NCI-H128 (cell line): Measurements from ENCODE around the gene FAF1.

Experiments
- DNase-seq: peaks from one replicate; lab custom pipeline; 2025; ENCODE audit not compliant: unreplicated experiment; lab: John Stamatoyannopoulos, UW

Gene FAF1

DNA sequence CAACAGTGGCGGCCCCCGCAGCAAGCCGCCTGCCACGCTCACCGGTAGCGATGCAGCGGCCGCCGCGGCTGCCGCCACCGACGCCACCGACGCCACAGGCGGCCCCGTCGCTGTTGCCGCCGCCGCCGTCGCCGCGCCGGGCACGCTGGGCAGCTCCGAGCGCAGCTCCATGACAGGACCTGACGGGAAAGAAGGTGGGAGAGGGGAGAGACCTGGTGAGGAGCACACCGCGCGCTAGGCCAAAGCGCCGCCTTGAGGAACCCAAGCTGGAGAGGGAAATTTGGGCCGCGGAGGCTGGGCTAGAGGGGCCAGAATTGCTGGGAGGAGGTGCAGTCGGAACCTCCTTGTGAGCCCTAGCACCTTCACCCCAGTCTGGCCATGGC is 538.7 kb downstream of the FAF1 start:
- DNase-seq: no peak

DNA sequence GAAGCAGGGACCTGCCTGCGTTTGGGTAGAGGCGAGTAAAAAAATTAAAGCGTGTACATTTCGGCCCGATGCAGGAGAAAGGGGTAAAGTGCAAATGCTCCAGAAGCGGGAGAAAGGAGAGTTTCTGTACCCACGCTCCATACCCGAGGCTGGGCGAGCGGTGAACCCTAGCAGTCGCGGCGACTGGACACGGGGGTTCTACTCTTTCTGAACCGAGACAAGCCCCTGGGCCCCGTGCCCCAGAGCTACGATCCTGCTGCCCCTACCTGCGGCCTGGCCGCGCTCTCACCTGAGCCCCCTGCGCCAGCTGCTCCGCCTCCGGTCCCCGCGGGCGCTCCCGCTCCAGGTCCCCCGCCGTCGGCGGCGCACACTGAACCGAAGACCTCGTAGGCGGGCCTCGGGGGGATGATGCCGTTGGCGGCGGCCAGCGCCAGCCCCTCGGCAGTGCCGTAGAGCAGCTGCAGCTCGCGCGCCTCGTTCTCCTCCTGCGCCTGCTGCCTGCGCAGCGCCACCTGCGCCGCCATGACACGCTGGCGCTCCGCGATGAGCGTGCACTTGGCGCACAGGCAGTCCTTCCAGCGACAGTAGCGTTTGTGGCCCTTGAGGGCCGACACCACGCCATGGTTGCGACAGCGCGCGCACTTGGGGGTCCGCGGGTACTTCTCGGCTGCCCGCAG is 539.2 kb downstream of the FAF1 start:
- DNase-seq: no peak

DNA sequence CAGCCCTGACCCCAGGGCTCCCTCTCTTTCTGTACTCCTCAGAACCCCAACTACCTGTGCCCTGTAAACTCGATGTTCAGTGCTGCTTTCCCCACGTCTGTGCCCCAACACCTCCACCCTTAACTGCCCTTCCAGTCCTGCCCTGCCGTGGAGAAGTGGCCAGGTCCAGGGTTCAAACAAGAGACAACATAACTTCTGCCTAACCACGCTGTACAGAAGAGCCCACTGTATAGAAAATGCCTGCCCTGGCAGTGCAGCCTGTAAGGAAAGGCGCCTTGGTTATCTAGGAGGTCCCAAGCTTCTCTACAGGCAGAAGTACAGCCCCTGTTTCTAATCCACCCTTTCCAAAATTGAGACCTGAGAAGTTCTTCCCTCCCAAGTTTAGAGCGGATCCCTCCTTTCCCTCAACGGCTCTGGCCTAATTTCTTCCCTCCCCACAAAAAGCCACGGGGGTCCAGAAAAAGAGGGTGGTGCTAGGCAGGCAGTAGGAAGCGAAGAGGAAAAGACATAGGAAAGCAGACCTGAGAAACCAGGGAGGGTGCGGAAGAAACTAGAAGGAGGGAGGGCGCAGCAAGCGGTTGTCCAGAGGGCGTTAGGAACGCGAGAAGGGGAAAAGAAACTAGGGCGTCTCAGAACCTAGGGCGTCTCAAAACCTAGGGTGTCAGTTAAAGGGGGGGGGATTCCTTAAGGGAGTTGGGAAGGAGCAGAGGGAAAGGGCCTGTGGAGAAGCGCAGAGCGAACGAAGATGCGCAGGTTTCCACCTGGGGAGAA is 540.0 kb downstream of the FAF1 start:
- no peak for DNase-seq

DNA sequence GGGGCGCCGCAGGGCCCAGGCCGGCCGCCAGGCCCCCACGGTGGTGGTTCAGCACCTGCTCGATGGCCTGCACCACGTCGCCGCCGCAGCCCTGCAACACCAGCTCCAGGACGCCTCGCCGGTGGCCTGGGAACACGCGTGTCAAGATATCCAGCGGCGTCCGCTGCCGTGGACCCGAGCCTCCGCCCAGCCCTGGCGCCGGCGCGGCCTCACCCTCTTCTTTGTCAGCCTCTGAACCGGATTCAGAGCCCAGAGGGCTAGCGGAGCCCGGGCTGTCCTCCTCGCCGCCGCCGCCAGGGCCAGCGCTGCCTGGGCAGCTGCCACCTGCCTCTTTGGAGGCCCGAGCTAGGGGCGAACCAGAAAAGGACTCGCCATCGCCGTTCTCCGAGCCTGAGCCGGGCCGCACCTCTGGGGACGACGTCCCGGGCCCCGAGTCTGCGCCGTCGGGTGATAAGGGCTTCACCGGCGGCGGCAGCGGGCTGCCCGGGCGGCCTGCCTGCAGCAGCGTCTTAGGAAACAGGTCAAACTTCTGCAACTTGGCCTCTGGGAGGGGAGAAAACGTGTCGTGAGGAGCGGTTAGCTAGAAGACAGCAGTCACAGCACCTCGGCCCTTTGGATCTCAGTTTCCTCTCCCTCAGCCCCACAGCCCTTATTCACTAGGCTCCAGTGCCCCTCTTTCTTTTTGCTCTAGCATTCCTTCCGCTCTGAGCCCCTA is 540.7 kb downstream of the FAF1 start:
- DNase-seq: no peak

DNA sequence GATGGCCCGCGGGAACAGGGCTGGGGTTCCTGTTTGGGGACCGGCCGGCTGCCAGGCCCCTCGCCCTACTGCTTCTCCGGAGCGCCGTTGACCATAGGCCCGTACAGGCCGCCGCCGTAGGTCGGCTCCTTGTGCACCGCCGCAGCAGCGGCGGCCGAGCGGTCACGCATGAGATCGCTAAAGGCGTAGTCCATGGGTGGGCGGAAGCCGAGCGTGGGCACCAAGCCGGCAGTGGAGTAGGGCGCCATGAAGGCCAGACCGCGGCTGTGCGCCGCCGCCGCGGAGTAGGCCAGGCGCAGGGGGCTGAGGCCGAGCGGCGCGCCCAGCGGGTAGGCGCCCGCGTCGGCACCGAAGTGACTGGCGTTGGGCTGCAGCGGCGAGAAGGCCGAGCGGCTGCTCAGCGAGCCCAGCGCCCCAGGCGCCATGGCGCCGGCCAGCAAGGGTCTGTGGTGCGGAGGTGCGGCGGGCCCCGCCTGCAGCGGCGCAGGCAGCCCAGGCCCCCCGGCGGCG is 541.4 kb downstream of the FAF1 start:
- DNase-seq: no peak

DNA sequence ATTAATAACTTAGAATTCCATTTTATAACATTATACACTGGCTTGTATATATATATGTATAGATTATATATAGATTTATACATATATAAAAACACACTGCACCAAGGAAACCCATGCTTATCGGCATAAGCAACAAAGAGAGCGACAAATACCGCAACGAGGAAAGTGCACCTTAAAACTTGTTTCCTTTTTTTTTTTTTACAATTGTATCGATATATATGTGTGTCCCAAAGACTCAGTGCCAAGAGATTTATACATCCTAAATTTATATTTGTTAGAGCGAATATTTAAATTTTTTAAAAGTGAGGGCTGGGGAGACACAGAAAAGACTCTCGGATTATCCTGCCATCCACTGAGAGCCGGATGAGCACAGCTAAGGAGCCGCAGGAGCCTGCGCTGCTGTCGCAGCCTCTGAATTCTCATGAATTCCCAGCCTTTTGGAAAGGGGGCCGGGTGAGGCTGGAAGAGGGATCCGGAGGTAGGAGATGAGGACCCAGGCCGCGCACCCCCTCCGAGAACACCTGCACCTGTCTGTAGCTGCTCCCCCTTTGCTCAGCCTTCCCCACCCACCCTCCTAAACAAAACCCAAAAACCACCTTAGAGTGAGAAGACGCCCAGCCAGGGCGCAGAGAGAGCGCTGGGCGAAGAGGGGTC is 542.0 kb downstream of the FAF1 start:
- no peak for DNase-seq

DNA sequence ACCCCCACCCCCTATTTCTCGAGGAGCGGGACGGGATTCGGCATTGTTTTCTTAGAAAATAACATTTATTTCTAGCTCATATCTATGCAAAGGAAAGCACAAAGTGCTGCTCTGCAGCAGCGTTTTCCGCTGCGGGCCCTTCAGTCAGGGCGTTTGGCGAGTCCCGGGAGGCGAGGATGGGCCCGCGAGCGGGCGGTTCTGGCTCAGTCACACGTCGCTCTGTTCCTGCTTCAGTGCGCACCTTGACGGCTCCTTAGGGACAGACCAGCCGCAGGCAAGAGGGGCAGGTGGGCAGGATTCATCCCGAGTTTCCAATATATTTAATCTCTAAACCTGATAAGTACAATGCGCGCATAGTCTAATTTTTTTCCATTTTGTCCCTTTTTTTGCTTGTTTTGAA is 542.6 kb downstream of the FAF1 start:
- no peak for DNase-seq

DNA sequence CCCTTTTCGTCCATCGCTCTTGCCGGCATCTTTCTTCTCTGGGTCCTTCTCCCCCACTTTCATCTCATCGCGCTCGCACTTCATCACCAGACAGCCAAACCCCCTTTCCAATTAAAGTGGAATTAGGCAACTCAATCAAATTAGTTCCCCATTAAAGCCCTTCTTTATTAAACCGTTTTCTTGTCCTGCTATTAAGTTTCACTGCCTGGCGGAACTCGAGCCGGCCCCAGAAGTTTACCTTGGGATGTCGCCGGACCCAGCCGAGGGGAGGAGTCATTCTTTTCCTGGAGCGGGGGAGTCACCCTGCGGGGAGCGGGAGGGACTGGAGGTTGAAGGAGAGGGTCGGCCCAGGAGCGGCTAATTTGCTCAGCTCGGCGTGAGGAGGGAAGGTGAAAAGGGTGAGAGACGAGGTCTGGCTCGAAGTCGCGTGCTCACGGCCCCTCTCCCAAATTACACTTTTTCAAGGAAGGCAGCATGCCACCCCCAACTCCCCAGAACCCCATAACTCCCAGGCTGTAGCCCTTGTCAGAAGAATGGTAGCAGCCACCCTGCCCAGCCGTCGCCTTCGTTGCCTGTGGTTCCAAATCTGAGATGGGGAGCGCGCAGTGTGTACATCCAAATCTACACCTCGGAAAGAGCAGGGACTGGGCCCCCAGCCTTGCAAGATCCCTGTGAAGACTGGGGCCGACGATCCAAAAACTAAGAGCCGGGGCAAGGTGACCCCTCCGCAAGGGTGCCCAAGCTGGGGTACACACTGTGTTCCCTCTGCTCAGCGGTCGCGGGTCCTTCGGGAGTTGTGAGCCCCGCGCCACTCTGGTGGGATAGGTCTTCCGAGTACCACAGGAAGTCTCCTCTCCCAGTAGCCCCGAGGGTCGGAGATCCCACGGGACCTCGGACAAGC is 543.3 kb downstream of the FAF1 start:
- DNase-seq: no peak

DNA sequence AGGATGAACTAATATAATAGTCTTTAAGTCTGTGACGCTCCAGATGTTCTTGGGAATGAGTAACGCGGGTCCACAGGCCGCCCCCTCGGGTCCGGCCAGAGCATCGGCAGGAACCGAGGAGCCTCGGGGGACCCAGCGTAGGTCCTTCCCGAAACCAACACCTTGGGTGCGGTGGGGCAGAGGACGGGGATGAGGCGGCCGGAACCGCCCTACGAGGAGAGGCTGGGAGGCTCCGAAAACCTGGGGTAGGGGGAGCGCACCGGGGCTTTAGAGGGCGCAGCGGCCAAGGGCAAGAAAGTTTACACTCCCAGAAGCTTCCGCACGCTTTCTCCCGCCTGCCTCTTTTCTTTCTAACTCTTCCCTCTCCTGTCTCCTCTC is 543.9 kb downstream of the FAF1 start:
- DNase-seq: no peak

DNA sequence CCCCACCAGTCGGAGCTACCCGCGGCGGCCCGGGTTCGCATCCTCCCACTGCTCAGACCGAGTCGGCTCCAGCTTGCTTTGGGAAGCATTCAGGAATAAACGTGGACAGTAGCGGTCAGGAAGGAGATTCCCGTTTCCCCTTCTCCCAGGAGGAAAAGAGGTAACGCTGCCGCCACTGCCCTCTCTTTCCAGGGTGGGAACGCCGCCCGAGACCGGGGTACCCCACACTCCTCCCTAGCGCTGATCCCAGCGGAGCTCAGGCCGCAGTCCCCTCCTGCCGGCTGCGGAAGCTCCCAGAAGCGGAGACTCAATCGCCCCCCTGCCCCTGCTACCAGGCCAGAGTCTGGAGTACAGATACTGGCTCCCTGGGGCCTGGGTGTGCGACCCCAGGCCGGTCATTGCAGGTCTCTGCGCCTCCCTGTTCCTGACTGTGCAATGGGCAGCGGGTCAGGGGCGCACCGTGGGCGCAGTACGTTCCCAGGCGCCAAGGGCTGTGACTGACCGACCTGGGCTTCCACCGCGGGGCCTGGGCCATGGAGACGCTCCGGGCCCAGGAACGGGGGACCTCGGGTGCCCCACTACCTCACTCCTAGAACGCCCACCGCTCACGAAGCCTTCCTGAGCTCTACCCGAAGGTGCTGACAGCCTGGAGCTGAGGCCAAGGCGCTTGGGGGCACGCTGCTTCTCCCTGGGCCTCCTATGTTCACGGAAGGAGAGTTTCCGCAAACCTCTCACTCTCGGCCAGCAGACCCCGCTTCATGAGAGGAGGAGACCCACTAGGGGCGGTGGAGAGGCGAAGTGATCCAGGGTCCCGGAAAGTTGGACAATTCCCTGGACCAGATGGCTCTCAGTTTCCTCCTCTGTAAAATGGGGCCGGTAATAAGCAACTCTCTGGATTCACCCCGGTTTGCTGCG is 544.6 kb downstream of the FAF1 start:
- DNase-seq: no peak

DNA sequence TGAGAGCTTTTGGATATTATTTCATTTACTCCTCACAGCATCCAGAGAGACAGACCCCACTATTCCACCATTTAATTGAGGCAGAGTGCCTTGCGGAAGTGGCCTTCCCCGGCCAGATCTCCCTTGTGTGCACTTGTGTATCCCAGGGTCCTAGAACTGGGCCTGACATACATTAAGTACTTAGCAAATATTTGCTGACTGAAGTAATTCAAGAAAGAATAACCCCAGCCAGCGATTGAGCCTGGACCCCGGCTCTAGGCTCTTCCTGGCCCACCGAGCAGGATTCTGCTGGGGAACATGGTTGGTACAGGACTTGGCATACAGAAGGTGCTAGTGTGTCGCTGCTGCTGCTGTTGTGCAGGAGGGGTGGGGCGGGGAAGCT is 545.2 kb downstream of the FAF1 start:
- DNase-seq: no peak

DNA sequence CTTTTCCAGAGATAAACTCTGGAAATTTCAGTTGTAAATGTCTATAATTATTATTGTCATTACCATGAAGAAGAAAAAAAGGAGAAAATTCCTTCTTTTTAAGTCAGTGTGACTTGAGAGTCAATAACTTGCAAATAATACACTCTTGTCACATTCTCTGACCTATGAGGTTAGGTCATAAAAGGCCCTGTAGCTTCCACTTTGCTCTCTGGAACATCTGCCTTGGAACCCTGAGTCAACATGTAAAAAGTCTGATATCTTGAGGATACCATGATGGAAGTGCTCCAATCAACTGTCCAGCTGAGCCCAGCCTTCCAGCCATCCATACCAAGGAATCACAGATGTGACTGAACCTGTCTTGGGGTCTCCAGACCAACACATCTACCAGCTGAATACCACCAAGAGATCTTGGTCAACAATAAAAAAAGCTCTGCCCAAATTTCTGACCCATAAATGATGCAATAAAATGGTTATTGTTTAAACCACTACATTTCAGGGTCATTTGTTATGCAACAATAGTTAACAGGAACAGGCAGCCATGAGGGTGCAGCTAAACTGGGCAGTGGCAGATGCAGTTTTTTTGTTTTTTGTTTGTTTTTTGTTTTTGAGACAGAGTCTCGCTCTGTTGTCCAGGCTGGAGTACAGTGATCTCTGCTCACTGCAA is 547.1 kb downstream of the FAF1 start:
- no peak for DNase-seq

DNA sequence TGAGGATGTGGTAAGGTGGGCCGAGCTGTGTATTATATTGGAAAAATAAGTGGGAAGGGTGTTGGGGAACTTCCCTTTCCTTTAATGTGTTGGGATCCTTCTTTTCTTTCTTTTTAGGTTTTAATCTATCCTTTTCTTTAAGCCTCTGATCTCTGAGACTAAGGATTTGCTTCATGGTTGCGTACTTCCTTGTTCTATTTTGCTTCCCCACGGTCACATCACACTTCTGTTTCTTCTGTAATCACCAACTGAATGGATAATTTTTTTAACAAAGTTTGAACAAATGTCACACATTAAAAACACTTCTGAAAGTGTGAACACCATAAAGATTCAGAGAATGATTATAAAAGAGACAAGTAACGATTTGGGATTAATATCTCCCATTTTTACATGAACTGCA is 554.3 kb downstream of the FAF1 start:
- no peak for DNase-seq

DNA sequence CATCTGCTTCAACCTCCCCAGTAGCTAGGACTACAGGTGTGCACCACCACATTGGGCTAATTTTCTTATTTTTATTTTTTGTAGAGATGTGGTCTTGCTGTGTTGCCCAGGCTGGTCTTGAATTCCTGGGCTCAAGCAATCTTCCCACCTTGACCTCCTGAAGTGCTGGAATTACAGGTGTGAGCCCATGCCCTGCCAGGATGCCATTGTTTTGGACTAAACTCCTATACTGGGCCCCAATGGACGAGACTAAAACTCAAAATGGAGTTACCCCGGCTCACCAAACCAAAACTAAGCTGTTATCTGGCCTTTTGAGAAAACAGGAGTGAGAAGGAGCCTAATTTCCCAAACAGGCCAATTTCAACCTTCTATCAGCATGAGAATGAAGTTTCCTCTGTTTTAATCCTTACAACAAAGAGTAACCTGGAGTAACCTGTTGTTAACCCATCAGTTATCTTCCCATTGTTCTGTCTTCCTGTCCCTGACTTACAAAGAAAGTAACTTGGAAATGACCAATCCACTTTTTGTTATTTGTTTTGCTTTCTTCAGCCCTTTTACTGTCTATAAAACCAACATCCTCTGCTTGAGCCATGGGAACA is 566.4 kb downstream of the FAF1 start:
- DNase-seq: no peak
